Inflammatory macrophage treated with lipopolysaccharide for 1 hour (primary cell): ENCODE measurements around the gene RNASE12.
A peak's percentile ranks its signal among the peaks of the same experiment; 100 is the strongest.
"Not testable (repeated sequence)": the region's sequence is repeated elsewhere in the genome, so short reads cannot be mapped to it uniquely, and the experiment has no call there.

Experiments
- DNase-seq, 2 donors: peaks; one replicate each; pipeline ENCODE4 v3.0.0-alpha.2; 2020 to 2022

The RNASE12 gene

GRCh38 chr14:20613094-20614037 is 22.2 kb upstream of the RNASE12 start:
- DNase-seq = peak; percentile 93 to 96

GRCh38 chr14:20612403-20612802 is 21.2 kb upstream of the RNASE12 start:
- DNase-seq = peak in 1 of 2 donors; percentile 36

GRCh38 chr14:20611277-20611676 is 20.1 kb upstream of the RNASE12 start:
- DNase-seq = no peak

GRCh38 chr14:20610002-20610765 is 19.0 kb upstream of the RNASE12 start:
- DNase-seq = peak; percentile 64 to 79

GRCh38 chr14:20609215-20610001 is 18.2 kb upstream of the RNASE12 start:
- peak; percentile 74 to 95 for DNase-seq

GRCh38 chr14:20608383-20609110 is 17.4 kb upstream of the RNASE12 start:
- DNase-seq = no peak

- DNase-seq = no peak
Observed at GRCh38 chr14:20607617-20608016, 16.4 kb upstream of the RNASE12 start.

- DNase-seq = no peak
Observed at GRCh38 chr14:20606902-20607242, 15.7 kb upstream of the RNASE12 start.

- DNase-seq = peak in 1 of 2 donors; percentile 61
Observed at GRCh38 chr14:20606190-20606901, 15.2 kb upstream of the RNASE12 start.

GRCh38 chr14:20603813-20604690 is 12.9 kb upstream of the RNASE12 start:
- DNase-seq = no peak

GRCh38 chr14:20602583-20602982 is 11.4 kb upstream of the RNASE12 start:
- DNase-seq = no peak

- DNase-seq = no peak
Observed at GRCh38 chr14:20601522-20601921, 10.3 kb upstream of the RNASE12 start.

GRCh38 chr14:20597108-20597507 is 5.9 kb upstream of the RNASE12 start:
- no peak for DNase-seq

- DNase-seq = not testable (repeated sequence)
Observed at GRCh38 chr14:20595726-20596125, 4.5 kb upstream of the RNASE12 start.

GRCh38 chr14:20592574-20592973 is 1.4 kb upstream of the RNASE12 start:
- no peak for DNase-seq

- DNase-seq = no peak
Observed at GRCh38 chr14:20587489-20588154, 3.6 kb downstream of the RNASE12 start, which contains the start of gene RNASE11. Gene RNASE11 (minus strand): TSS chr14:20588001.

GRCh38 chr14:20583908-20584307 is 7.3 kb downstream of the RNASE12 start:
- DNase-seq = no peak

GRCh38 chr14:20583142-20583541 is 8.0 kb downstream of the RNASE12 start:
- DNase-seq = no peak

- DNase-seq = peak in 1 of 2 donors; percentile 7
Observed at GRCh38 chr14:20580242-20580641, 10.9 kb downstream of the RNASE12 start.
